H1 (cell line): ENCODE results near the gene BCAS3.

ENCODE experiments used
- EP300 ChIP-seq, 2 experiments: IDR thresholded peaks; 1 replicate in 1 of 2; 2 replicates in 1 of 2; pipeline ENCODE4 v1.6.1; 2011 to 2012; ENCODE audit warnings: low read depth in 2 of 2, low read length in 2 of 2, mild to moderate bottlenecking in 2 of 2, borderline replicate concordance in 1 of 2, inconsistent platforms in 1 of 2, moderate library complexity in 1 of 2
- RAD21 ChIP-seq, 2 experiments: IDR thresholded peaks in 1 of 2; conservative IDR thresholded peaks in 1 of 2; 2 replicates each; pipeline ENCODE4 v1.6.1; 2011; ENCODE audit warnings: low read depth in 2 of 2, low read length in 2 of 2, improper control_type of control experiment in 1 of 2, inconsistent platforms in 1 of 2, mild to moderate bottlenecking in 1 of 2, moderate library complexity in 1 of 2
- SP1 ChIP-seq: IDR thresholded peaks from 2 replicates; pipeline ENCODE4 v1.6.1; 2011; ENCODE audit warnings: low read depth, low read length
- TAF1 ChIP-seq: IDR thresholded peaks from 2 replicates; pipeline ENCODE4 v1.6.1; 2011; ENCODE audit warnings: mild to moderate bottlenecking, low read depth, low read length
- ZNF274 ChIP-seq: IDR thresholded peaks from 2 replicates; pipeline ENCODE4 v1.7.0; 2012; ENCODE audit warnings: low read length, borderline replicate concordance; ENCODE audit errors: extremely low read depth
- TF ChIP-seq, protein P1 (sequence below), 3 experiments: IDR thresholded peaks; 1 replicate in 2 of 3; 2 replicates in 1 of 3; pipeline versions ENCODE4 v1.5.1 to v1.6.1; 2011; ENCODE audit warnings: low read length in 3 of 3, mild to moderate bottlenecking in 3 of 3, inconsistent platforms in 2 of 3, low read depth in 1 of 3, moderate library complexity in 1 of 3; ENCODE audit not compliant: insufficient read depth in 1 of 3; ENCODE audit errors: control extremely low read depth in 1 of 3

DNA sequence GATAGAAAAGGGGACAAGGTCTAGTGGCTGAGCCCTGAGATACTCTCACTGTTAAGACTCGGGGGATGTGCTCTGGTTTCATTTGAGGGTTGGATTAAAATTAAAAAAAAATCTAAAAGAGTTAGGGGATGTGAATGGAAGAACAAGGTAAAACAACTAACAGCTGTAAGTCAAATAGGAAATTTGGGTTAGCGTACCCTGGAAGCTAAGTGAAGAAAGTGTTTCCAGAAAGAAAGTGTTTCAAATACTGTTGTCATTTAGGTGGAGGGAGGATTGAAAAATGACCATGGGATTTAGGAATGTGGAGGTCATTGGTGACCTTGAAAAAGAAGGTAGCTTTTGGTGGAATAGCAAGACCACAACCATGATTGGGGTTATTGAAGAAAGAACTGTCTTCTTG, 40.0 kb upstream of the BCAS3 start:
- TF ChIP-seq, protein P1, sequence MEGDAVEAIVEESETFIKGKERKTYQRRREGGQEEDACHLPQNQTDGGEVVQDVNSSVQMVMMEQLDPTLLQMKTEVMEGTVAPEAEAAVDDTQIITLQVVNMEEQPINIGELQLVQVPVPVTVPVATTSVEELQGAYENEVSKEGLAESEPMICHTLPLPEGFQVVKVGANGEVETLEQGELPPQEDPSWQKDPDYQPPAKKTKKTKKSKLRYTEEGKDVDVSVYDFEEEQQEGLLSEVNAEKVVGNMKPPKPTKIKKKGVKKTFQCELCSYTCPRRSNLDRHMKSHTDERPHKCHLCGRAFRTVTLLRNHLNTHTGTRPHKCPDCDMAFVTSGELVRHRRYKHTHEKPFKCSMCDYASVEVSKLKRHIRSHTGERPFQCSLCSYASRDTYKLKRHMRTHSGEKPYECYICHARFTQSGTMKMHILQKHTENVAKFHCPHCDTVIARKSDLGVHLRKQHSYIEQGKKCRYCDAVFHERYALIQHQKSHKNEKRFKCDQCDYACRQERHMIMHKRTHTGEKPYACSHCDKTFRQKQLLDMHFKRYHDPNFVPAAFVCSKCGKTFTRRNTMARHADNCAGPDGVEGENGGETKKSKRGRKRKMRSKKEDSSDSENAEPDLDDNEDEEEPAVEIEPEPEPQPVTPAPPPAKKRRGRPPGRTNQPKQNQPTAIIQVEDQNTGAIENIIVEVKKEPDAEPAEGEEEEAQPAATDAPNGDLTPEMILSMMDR (IDR thresholded peaks at IDR 0.05; ENCODE audit: control extremely low read depth in 1 of 3, insufficient read depth in 1 of 3, low read depth in 1 of 3, low read length in 3 of 3) = no peak
- no peak for TF ChIP-seq ZNF274
- no peak for TF ChIP-seq TAF1
- no peak for TF ChIP-seq RAD21 (IDR thresholded peaks at IDR 0.05 in 1 of 2, conservative IDR thresholded peaks at IDR 0.05 in 1 of 2; ENCODE audit: low read depth in 2 of 2, low read length in 2 of 2)
- TF ChIP-seq EP300 (IDR thresholded peaks at IDR 0.05; ENCODE audit: borderline replicate concordance in 1 of 2, low read depth in 2 of 2, low read length in 2 of 2) = no peak
- TF ChIP-seq SP1 = no peak
